Measurements from ENCODE around the gene SLC39A8. TPM values are rescaled to one million over a fixed set of nuclear protein-coding genes. Genes with fewer than 3 reads are reported as not detected.

Gene SLC39A8
- total RNA-seq, result 14.8 and 22.0 TPM in 2 replicates

GRCh38 chr4:102344954-102345794 lies at the start of gene SLC39A8:
Gene SLC39A8 (minus strand): TSS chr4:102345482. CDS start chr4:102344662, 820 bp downstream.

Other genes starting within 250 kb of the SLC39A8 start
- 21.7 and 29.1 TPM in 2 replicates for gene NFKB1, start 155.9 kb upstream of the SLC39A8 start, total RNA-seq